ENCODE results near the gene TP53BP1.

Gene TP53BP1

DNA sequence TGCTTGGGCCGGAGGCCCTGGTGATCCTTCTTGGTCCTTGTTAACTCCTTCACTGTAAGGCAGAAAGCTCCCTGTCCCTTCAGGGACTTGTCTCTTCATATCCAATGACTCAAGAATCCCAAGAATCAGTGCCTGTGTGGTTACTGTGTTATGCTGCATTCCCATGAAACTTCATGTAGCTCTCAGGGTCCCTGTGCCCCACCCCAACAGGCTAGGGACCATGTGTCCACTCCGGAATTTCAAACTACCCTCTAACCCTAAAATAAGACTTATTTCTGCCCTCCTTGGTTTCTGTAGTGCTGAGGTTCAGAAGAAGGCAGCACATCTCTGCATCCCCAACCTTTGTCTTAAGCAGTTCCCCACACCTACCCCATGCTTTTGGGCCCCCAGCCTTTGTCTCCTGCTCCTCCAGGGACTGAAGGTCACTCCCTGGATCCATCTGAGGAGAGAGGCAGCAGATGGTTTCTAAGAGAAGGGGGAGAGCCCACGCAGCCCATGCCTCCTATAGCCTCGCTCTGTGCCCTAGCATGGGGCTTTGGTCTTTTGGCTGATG is 23.9 kb upstream of the TP53BP1 start:
- Histone ChIP-seq H3K4me3 (ENCODE audit: low read depth, low read length, poor library complexity, severe bottlenecking) (peak overlapping the region; percentile 81), H3K79me2 (ENCODE audit: insufficient read depth, low read length) (no peaks in the 10 kb centered on the region), H3K9me2 (ENCODE audit: low read depth, low read length) (no peaks in the 10 kb centered on the region), H3K4me1 (ENCODE audit: insufficient read depth, low read length, severe bottlenecking) (peaks cover 38% of the 10 kb centered on the region), H2AFZ (ENCODE audit: low read length) (peak overlapping the region; percentile 35; the same call in 1 of the 2 replicates), H3K9ac (ENCODE audit: low read length) (peak overlapping the region; percentile 57; the same call in 1 of the 2 replicates), H3K4me2 (ENCODE audit: low read length) (peak overlapping the region; percentile 71), H3K27ac (ENCODE audit: low read depth, low read length, poor library complexity, severe bottlenecking) (no peak overlapping the region), H3K36me3 (ENCODE audit: insufficient read depth, low read length) (peaks cover 11% of the 10 kb centered on the region; the same call in 1 of the 2 replicates), H4K20me1 (ENCODE audit: insufficient read depth, low read length) (no peaks in the 10 kb centered on the region), H3K9me3 (ENCODE audit: low read length) (no peaks in the 10 kb centered on the region), H3K27me3 (ENCODE audit: insufficient read depth, low read length) (peaks cover 4% of the 10 kb centered on the region; the same call in 1 of the 2 replicates), H3F3A (ENCODE audit: insufficient read depth, low read length) (no peaks in the 10 kb centered on the region)
- TF ChIP-seq, protein P1, sequence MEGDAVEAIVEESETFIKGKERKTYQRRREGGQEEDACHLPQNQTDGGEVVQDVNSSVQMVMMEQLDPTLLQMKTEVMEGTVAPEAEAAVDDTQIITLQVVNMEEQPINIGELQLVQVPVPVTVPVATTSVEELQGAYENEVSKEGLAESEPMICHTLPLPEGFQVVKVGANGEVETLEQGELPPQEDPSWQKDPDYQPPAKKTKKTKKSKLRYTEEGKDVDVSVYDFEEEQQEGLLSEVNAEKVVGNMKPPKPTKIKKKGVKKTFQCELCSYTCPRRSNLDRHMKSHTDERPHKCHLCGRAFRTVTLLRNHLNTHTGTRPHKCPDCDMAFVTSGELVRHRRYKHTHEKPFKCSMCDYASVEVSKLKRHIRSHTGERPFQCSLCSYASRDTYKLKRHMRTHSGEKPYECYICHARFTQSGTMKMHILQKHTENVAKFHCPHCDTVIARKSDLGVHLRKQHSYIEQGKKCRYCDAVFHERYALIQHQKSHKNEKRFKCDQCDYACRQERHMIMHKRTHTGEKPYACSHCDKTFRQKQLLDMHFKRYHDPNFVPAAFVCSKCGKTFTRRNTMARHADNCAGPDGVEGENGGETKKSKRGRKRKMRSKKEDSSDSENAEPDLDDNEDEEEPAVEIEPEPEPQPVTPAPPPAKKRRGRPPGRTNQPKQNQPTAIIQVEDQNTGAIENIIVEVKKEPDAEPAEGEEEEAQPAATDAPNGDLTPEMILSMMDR (IDR thresholded peaks at IDR 0.05; ENCODE audit: low read length): no peak
- TF ChIP-seq EZH2 (IDR thresholded peaks at IDR 0.05; ENCODE audit: borderline replicate concordance, low read length): no peak

DNA sequence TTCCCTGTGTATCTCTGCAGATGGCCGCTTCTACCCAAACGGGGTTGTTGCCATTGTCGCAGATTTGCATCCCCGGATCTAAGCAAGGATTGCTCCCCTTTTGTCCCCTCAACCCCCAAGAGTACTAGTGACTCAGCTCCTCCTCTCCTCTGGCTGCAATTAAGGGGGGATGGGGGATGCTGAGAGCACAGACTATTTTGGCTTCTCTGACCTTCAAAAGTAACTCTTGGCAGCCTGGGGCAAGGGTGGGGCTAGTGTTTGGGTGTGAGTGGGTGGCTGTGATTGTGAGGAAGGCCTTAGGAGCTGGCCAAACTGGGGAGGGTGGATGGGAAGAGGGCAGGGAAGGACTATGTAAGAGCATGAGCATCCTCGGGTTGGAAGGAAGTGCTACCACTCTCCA is 23.2 kb upstream of the TP53BP1 start:
- H3K36me3 ChIP-seq (ENCODE audit: insufficient read depth, low read length): peaks cover 5% of the 10 kb centered on the region; the same call in 1 of the 2 replicates
- H2AFZ ChIP-seq (ENCODE audit: low read length): no peak overlapping the region
- H3K9ac ChIP-seq (ENCODE audit: low read length): no peak overlapping the region
- peaks cover 6% of the 10 kb centered on the region; the same call in 1 of the 2 replicates for H3K27me3 ChIP-seq (ENCODE audit: insufficient read depth, low read length)
- no peak overlapping the region for H3K4me3 ChIP-seq (ENCODE audit: low read depth, low read length, poor library complexity, severe bottlenecking)
- no peaks in the 10 kb centered on the region for H4K20me1 ChIP-seq (ENCODE audit: insufficient read depth, low read length)
- TF ChIP-seq, protein P1 (IDR thresholded peaks at IDR 0.05; ENCODE audit: low read length): no peak
- no peak for TF ChIP-seq EZH2 (IDR thresholded peaks at IDR 0.05; ENCODE audit: borderline replicate concordance, low read length)
- H3K4me2 ChIP-seq (ENCODE audit: low read length): peak overlapping the region; percentile 71; the same call in 1 of the 2 replicates
- H3F3A ChIP-seq (ENCODE audit: insufficient read depth, low read length): no peaks in the 10 kb centered on the region
- no peaks in the 10 kb centered on the region for H3K9me3 ChIP-seq (ENCODE audit: low read length)
- H3K9me2 ChIP-seq (ENCODE audit: low read depth, low read length): no peaks in the 10 kb centered on the region
- H3K4me1 ChIP-seq (ENCODE audit: insufficient read depth, low read length, severe bottlenecking): peaks cover 43% of the 10 kb centered on the region
- no peaks in the 10 kb centered on the region for H3K79me2 ChIP-seq (ENCODE audit: insufficient read depth, low read length)
- no peak overlapping the region for H3K27ac ChIP-seq (ENCODE audit: low read depth, low read length, poor library complexity, severe bottlenecking)

DNA sequence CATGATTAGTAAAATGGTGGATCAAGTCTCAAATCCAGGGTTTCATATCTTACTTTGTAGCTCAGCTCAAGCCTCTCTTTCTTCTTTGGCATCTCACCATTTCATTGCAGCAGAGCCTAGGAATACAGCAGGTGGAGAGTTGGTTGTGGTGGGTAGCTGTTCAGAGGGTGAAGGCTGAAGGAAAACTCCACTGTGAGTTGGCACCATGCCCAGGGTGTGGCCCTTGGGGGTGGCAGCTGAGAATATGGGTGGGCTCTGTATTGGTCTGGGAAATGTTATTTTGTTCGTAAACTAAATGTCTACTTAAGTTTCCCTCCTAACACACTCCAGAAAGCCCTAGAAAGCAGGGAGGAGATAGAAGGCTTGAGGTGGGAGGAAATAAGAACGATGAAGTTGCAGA is 22.8 kb upstream of the TP53BP1 start:
- H2AFZ ChIP-seq (ENCODE audit: low read length): no peak overlapping the region
- no peaks in the 10 kb centered on the region for H3F3A ChIP-seq (ENCODE audit: insufficient read depth, low read length)
- peaks cover 6% of the 10 kb centered on the region; the same call in 1 of the 2 replicates for H3K27me3 ChIP-seq (ENCODE audit: insufficient read depth, low read length)
- no peak for TF ChIP-seq EZH2 (IDR thresholded peaks at IDR 0.05; ENCODE audit: borderline replicate concordance, low read length)
- TF ChIP-seq, protein P1 (IDR thresholded peaks at IDR 0.05; ENCODE audit: low read length): no peak
- no peaks in the 10 kb centered on the region for H3K79me2 ChIP-seq (ENCODE audit: insufficient read depth, low read length)
- no peaks in the 10 kb centered on the region for H3K9me3 ChIP-seq (ENCODE audit: low read length)
- H3K4me1 ChIP-seq (ENCODE audit: insufficient read depth, low read length, severe bottlenecking): peaks cover 45% of the 10 kb centered on the region
- H4K20me1 ChIP-seq (ENCODE audit: insufficient read depth, low read length): no peaks in the 10 kb centered on the region
- no peak overlapping the region for H3K4me2 ChIP-seq (ENCODE audit: low read length)
- H3K36me3 ChIP-seq (ENCODE audit: insufficient read depth, low read length): peaks cover under 1% of the 10 kb centered on the region; the same call in 1 of the 2 replicates
- no peaks in the 10 kb centered on the region for H3K9me2 ChIP-seq (ENCODE audit: low read depth, low read length)
- H3K27ac ChIP-seq (ENCODE audit: low read depth, low read length, poor library complexity, severe bottlenecking): no peak overlapping the region
- no peak overlapping the region for H3K4me3 ChIP-seq (ENCODE audit: low read depth, low read length, poor library complexity, severe bottlenecking)
- H3K9ac ChIP-seq (ENCODE audit: low read length): no peak overlapping the region

Measured in OCI-LY1 (cell line).